ENCODE data around the gene RALBP1.

Gene RALBP1

DNA sequence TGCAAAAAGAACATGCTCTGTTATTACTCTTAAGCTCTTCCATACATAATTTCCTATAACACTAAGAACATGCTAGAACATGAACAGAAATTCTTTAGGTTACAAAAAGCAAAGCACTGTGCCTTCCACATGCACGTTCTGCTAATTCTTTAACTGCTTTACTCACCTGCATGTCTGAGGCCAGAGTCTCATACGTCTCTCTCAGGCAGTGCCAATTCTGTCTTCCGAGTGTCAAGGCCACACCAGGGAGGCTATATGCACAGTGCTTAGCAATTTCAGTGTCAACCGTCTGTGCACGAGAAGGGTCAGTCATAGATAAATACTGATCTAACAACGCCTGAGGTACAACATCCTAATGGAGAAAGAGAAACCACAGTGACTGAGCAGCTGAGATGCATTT is 83.9 kb downstream of the RALBP1 start:
- H2BK120ac ChIP-seq (ENCODE audit: low read depth, low read length) = no peak overlapping the region
- H2BK15ac ChIP-seq (ENCODE audit: low read length) = no peak overlapping the region
- H3K4me1 ChIP-seq (ENCODE audit: control insufficient read depth in 2 of 2, insufficient read depth in 1 of 2, low read depth in 1 of 2, low read length in 2 of 2) = no peaks in the 10 kb centered on the region
- no peaks in the 10 kb centered on the region for H3K27me3 ChIP-seq (ENCODE audit: control insufficient read depth in 3 of 3, insufficient read depth in 3 of 3, low read depth in 1 of 3, low read length in 3 of 3)
- no peak overlapping the region for H3K18ac ChIP-seq (ENCODE audit: low read length)
- no peak overlapping the region for H4K91ac ChIP-seq (ENCODE audit: low read depth, low read length, poor library complexity)
- no peak overlapping the region for H3K4me2 ChIP-seq (ENCODE audit: insufficient read depth, low read length, poor library complexity, severe bottlenecking)
- no peak overlapping the region for H2BK5ac ChIP-seq (ENCODE audit: low read length)
- peak overlapping the region; percentile 43 for H3K23ac ChIP-seq (ENCODE audit: low read depth, low read length, poor library complexity)
- H2BK12ac ChIP-seq (ENCODE audit: low read length) = no peak overlapping the region
- H3K4ac ChIP-seq (ENCODE audit: low read length) = no peak overlapping the region
- H2AK5ac ChIP-seq (ENCODE audit: low read depth, low read length) = no peak overlapping the region
- H3K79me1 ChIP-seq (ENCODE audit: low read depth, low read length) = peaks cover 3% of the 10 kb centered on the region
- H3K14ac ChIP-seq (ENCODE audit: low read length) = no peak overlapping the region
- H4K8ac ChIP-seq (ENCODE audit: low read depth, low read length) = no peak overlapping the region
- H3K4me3 ChIP-seq (ENCODE audit: low read length in 2 of 2) = no peak overlapping the region
- H3K27ac ChIP-seq (replicated peaks; ENCODE audit: low read length) = no peak overlapping the region
- no peak for DNase-seq (ENCODE audit: low spot score)
- peaks cover 22 to 99% of the 10 kb centered on the region in 2 donors for H3K36me3 ChIP-seq (replicated peaks in 1 of 2; ENCODE audit: control insufficient read depth in 2 of 2, insufficient read depth in 2 of 2, low read length in 2 of 2)
- peaks cover 0 to 17% of the 10 kb centered on the region in 2 donors for H3K9me3 ChIP-seq (replicated peaks in 1 of 2; ENCODE audit: control insufficient read depth in 2 of 2, insufficient read depth in 1 of 2, low read depth in 1 of 2, low read length in 2 of 2)
- H3K9ac ChIP-seq (ENCODE audit: low read depth, low read length, poor library complexity) = no peak overlapping the region
- no peak overlapping the region for H2AFZ ChIP-seq (ENCODE audit: low read length)
- WGBS, 2 donors (ENCODE audit: extremely low coverage in 2 of 2, insufficient read length in 2 of 2, insufficient replicate concordance in 1 of 2) = no CpG with 5 or more reads among the region's 6 CpGs

DNA sequence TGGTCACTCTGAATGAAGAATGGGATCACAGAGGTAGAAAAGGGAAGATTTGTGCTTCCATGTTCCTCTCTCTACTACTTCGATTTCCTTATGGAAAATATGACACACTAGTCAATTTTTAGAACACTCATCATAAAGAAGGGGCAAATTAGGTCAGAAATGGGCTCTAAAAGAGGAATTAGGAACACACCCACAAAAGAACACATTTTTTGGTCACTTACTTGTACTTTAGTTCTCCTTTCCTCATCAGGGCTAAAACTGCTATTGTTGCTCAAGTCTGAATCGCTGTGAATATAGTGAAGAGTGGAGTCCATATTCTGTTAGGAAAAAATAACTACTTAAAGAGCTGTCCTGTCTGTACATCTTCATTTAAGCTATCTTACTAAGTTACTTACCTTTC is 86.4 kb downstream of the RALBP1 start:
- H3K4ac ChIP-seq (ENCODE audit: low read length) = no peak overlapping the region
- no peak overlapping the region for H2BK120ac ChIP-seq (ENCODE audit: low read depth, low read length)
- no peaks in the 10 kb centered on the region for H3K4me1 ChIP-seq (ENCODE audit: control insufficient read depth in 2 of 2, insufficient read depth in 1 of 2, low read depth in 1 of 2, low read length in 2 of 2)
- H3K27ac ChIP-seq (replicated peaks; ENCODE audit: low read length) = no peak overlapping the region
- H2AFZ ChIP-seq (ENCODE audit: low read length) = no peak overlapping the region
- no CpG with 5 or more reads among the region's 2 CpGs for WGBS, 2 donors (ENCODE audit: extremely low coverage in 2 of 2, insufficient read length in 2 of 2, insufficient replicate concordance in 1 of 2)
- H3K4me3 ChIP-seq (ENCODE audit: low read length in 2 of 2) = no peak overlapping the region
- H3K4me2 ChIP-seq (ENCODE audit: insufficient read depth, low read length, poor library complexity, severe bottlenecking) = no peak overlapping the region
- H2BK15ac ChIP-seq (ENCODE audit: low read length) = no peak overlapping the region
- no peaks in the 10 kb centered on the region for H3K27me3 ChIP-seq (ENCODE audit: control insufficient read depth in 3 of 3, insufficient read depth in 3 of 3, low read depth in 1 of 3, low read length in 3 of 3)
- H3K23ac ChIP-seq (ENCODE audit: low read depth, low read length, poor library complexity) = no peak overlapping the region
- H3K9ac ChIP-seq (ENCODE audit: low read depth, low read length, poor library complexity) = no peak overlapping the region
- H3K9me3 ChIP-seq (replicated peaks in 1 of 2; ENCODE audit: control insufficient read depth in 2 of 2, insufficient read depth in 1 of 2, low read depth in 1 of 2, low read length in 2 of 2) = peaks cover 0 to 3% of the 10 kb centered on the region in 2 donors
- peaks cover 3% of the 10 kb centered on the region for H3K79me1 ChIP-seq (ENCODE audit: low read depth, low read length)
- H2AK5ac ChIP-seq (ENCODE audit: low read depth, low read length) = no peak overlapping the region
- DNase-seq (ENCODE audit: low spot score) = no peak
- H2BK5ac ChIP-seq (ENCODE audit: low read length) = no peak overlapping the region
- no peak overlapping the region for H3K18ac ChIP-seq (ENCODE audit: low read length)
- peaks cover 17 to 100% of the 10 kb centered on the region in 2 donors for H3K36me3 ChIP-seq (replicated peaks in 1 of 2; ENCODE audit: control insufficient read depth in 2 of 2, insufficient read depth in 2 of 2, low read length in 2 of 2)
- no peak overlapping the region for H4K8ac ChIP-seq (ENCODE audit: low read depth, low read length)
- H3K14ac ChIP-seq (ENCODE audit: low read length) = no peak overlapping the region
- H2BK12ac ChIP-seq (ENCODE audit: low read length) = no peak overlapping the region
- H4K91ac ChIP-seq (ENCODE audit: low read depth, low read length, poor library complexity) = no peak overlapping the region

DNA sequence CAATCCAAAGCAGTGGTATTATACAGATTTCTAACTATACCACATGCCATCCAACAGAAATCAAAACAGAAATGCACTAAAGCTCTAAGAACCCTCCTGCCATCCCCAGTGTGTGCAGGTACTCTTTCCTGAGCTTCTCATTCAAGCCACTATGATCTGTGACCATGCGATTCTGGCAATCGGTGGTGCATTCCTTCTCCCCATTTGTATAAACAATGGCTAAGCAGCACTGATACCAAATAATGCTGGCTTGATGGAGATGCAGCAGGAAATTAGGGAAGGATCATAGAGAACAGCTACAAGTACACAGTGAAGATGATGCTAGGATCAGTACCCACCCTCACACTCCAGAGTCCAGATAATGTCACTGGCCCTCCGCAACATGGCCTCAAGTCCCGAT is 87.3 kb downstream of the RALBP1 start:
- H3K4me1 ChIP-seq (ENCODE audit: control insufficient read depth in 2 of 2, insufficient read depth in 1 of 2, low read depth in 1 of 2, low read length in 2 of 2) = no peaks in the 10 kb centered on the region
- H3K27me3 ChIP-seq (ENCODE audit: control insufficient read depth in 3 of 3, insufficient read depth in 3 of 3, low read depth in 1 of 3, low read length in 3 of 3) = no peaks in the 10 kb centered on the region
- no peak overlapping the region for H3K27ac ChIP-seq (replicated peaks; ENCODE audit: low read length)
- H2BK5ac ChIP-seq (ENCODE audit: low read length) = no peak overlapping the region
- H3K23ac ChIP-seq (ENCODE audit: low read depth, low read length, poor library complexity) = no peak overlapping the region
- WGBS, 2 donors (ENCODE audit: extremely low coverage in 2 of 2, insufficient read length in 2 of 2, insufficient replicate concordance in 1 of 2) = no CpG with 5 or more reads among the region's 4 CpGs
- peak overlapping the region in 1 of 2 donors; percentile 5 for H3K4me3 ChIP-seq (ENCODE audit: low read length in 2 of 2)
- H3K14ac ChIP-seq (ENCODE audit: low read length) = no peak overlapping the region
- H3K79me1 ChIP-seq (ENCODE audit: low read depth, low read length) = peaks cover 3% of the 10 kb centered on the region
- H3K9me3 ChIP-seq (replicated peaks in 1 of 2; ENCODE audit: control insufficient read depth in 2 of 2, insufficient read depth in 1 of 2, low read depth in 1 of 2, low read length in 2 of 2) = peaks cover 0 to under 1% of the 10 kb centered on the region in 2 donors
- peaks cover 16 to 100% of the 10 kb centered on the region in 2 donors for H3K36me3 ChIP-seq (replicated peaks in 1 of 2; ENCODE audit: control insufficient read depth in 2 of 2, insufficient read depth in 2 of 2, low read length in 2 of 2)
- no peak overlapping the region for H2BK12ac ChIP-seq (ENCODE audit: low read length)
- H2BK120ac ChIP-seq (ENCODE audit: low read depth, low read length) = no peak overlapping the region
- no peak overlapping the region for H3K18ac ChIP-seq (ENCODE audit: low read length)
- H3K9ac ChIP-seq (ENCODE audit: low read depth, low read length, poor library complexity) = no peak overlapping the region
- H3K4me2 ChIP-seq (ENCODE audit: insufficient read depth, low read length, poor library complexity, severe bottlenecking) = no peak overlapping the region
- no peak overlapping the region for H2AK5ac ChIP-seq (ENCODE audit: low read depth, low read length)
- H2AFZ ChIP-seq (ENCODE audit: low read length) = no peak overlapping the region
- no peak for DNase-seq (ENCODE audit: low spot score)
- no peak overlapping the region for H2BK15ac ChIP-seq (ENCODE audit: low read length)
- no peak overlapping the region for H4K8ac ChIP-seq (ENCODE audit: low read depth, low read length)
- H3K4ac ChIP-seq (ENCODE audit: low read length) = no peak overlapping the region
- no peak overlapping the region for H4K91ac ChIP-seq (ENCODE audit: low read depth, low read length, poor library complexity)

DNA sequence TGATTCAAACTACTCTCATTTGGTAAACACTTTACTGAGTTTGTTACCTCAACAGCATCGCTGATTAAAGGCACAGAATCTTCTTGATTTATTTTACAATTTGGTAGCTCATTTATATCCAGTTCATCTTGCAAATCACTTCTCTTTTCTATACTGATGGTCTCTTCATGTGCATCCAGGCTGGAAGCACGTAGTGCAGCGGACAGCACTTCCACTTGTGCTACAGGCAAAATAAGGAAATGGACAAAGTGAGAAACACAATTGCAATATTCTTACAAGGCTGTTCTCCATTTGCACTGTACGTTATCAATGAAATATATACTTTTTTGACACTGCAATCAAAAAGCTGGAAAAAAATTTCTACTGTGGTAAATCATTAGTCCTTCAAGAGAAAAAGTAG is 88.0 kb downstream of the RALBP1 start:
- H2AK5ac ChIP-seq (ENCODE audit: low read depth, low read length) = no peak overlapping the region

More for the DNA sequence above, 88.0 kb downstream of the RALBP1 start:
- Histone ChIP-seq H3K36me3 (replicated peaks in 1 of 2; ENCODE audit: control insufficient read depth in 2 of 2, insufficient read depth in 2 of 2, low read length in 2 of 2) (peaks cover 19 to 100% of the 10 kb centered on the region in 2 donors), H3K27ac (replicated peaks; ENCODE audit: low read length) (no peak overlapping the region), H3K9me3 (replicated peaks in 1 of 2; ENCODE audit: control insufficient read depth in 2 of 2, insufficient read depth in 1 of 2, low read depth in 1 of 2, low read length in 2 of 2) (no peaks in the 10 kb centered on the region), H2BK120ac (ENCODE audit: low read depth, low read length) (no peak overlapping the region), H3K27me3 (ENCODE audit: control insufficient read depth in 3 of 3, insufficient read depth in 3 of 3, low read depth in 1 of 3, low read length in 3 of 3) (no peaks in the 10 kb centered on the region), H4K8ac (ENCODE audit: low read depth, low read length) (no peak overlapping the region), H3K4me3 (ENCODE audit: low read length in 2 of 2) (no peak overlapping the region), H3K18ac (ENCODE audit: low read length) (no peak overlapping the region), H3K9ac (ENCODE audit: low read depth, low read length, poor library complexity) (no peak overlapping the region), H4K91ac (ENCODE audit: low read depth, low read length, poor library complexity) (no peak overlapping the region), H3K79me1 (ENCODE audit: low read depth, low read length) (peaks cover 3% of the 10 kb centered on the region), H2BK12ac (ENCODE audit: low read length) (no peak overlapping the region), H3K23ac (ENCODE audit: low read depth, low read length, poor library complexity) (no peak overlapping the region), H3K4ac (ENCODE audit: low read length) (no peak overlapping the region), H2BK5ac (ENCODE audit: low read length) (no peak overlapping the region), H3K4me2 (ENCODE audit: insufficient read depth, low read length, poor library complexity, severe bottlenecking) (no peak overlapping the region), H2AFZ (ENCODE audit: low read length) (no peak overlapping the region), H2BK15ac (ENCODE audit: low read length) (no peak overlapping the region), H3K4me1 (ENCODE audit: control insufficient read depth in 2 of 2, insufficient read depth in 1 of 2, low read depth in 1 of 2, low read length in 2 of 2) (no peaks in the 10 kb centered on the region), H3K14ac (ENCODE audit: low read length) (no peak overlapping the region)
- no CpG with 5 or more reads among the region's 4 CpGs for WGBS, 2 donors (ENCODE audit: extremely low coverage in 2 of 2, insufficient read length in 2 of 2, insufficient replicate concordance in 1 of 2)
- DNase-seq (ENCODE audit: low spot score) = no peak

All from neuronal stem cell (in vitro differentiated cells).